GM18909 (cell line): ENCODE results near the gene TULP4.
"Not testable (repeated sequence)": the region's sequence is repeated elsewhere in the genome, so short reads cannot be mapped to it uniquely, and the experiment has no call there.

ENCODE experiments used
- ATAC-seq: cut with Tn5 transposase; IDR thresholded peaks from one replicate; pipeline ENCODE4 v1.9.1; 2021; ENCODE audit warnings: mild to moderate bottlenecking; ENCODE audit not compliant: unreplicated experiment, poor library complexity

TULP4 gene

DNA sequence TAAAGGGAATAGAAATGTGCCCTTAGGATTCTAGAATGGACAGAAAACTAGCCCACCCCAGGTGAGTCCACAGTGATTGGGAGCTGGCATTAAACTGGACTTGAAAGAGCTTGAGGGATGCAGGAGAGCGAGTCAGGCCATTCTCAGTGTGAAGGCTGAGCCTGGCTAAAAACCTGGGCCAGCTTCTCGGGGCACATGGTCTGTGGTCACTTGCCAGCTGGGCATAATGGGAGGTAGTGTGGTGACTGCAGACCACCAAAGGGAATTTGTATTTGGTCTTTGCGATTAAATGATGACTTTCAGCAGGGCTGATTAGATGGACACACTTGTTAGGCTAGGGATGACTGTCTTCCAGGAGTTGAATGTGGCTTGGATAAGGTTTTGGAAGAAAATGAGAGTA lies 71.3 kb downstream of the TULP4 start:
- no peak for ATAC-seq

DNA sequence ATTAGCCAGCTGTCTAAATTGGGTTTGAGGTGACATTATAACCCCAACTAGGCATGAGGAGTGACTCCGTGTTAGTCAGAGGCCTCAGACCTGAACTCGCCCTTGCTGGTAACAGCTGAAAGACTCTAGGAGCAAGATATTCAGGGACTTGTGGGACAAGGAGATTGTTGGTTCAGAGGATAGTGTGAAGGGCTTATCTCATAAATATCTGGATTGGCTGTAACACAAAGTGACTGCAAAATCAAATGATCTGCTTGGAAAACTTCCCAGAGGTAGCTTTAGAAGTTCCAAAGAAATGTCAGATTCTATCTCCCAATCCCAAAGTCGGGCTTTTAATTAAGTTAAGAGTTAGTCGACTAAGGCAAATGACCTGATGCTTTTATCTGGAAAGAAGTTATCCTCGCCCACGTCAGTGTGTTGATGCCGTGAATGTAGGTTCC lies 72.4 kb downstream of the TULP4 start:
- ATAC-seq, result no peak

DNA sequence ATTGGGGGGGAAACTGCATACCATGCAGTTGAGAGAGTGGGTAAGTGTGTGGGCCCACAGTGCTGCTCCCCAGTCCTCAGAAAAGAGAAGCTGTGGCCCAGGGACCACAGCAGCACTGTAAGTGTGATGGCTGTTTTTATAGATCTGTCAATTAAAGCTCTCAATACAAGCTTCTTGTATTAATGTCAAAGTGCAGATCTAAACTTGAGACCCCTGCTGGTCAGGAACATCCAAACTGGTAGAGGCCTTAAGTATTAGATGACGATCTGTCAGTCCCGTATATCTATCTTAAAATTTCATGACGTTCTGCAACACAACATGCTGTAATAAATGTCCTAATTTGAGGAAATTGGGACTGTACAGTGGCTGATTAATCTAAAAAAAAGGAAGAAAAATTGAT lies 74.8 kb downstream of the TULP4 start:
- ATAC-seq, result no peak

DNA sequence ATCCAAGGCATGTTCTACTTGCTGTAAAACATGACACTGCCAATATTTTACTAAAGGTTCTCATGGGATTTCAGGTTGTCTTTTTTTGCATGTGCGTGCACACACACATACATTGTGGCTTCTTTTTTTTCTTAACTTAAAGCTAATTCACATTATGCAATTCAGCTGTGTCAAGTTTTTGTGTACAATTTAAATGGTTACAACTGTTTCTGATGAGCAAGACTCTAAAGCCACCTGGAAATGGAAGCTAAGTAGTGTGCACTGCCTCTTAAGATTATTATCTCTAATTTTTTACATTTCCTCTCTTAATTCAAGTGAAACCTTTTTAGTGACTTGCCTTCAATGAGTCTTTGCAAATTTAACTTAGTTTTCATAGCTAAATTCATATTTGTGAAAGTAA lies 75.3 kb downstream of the TULP4 start:
- ATAC-seq, result no peak

DNA sequence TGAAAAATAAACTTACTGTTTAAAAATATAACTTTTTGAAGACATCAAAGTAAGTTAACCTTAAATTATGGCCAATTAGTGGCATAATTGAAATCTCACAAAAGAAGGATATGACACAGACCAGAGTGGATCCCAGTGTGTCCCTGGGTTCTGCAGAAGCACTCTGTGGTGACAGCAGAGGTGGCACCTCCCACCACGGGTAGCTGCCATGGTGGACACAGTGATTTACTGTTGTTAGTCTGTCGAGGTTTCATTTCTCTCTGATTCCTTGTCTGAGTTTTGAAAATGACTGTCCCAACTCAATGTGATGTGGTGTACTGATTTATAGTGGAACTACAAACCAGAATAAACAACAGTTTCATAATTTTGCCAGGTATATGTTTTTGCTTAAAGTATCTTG lies 76.5 kb downstream of the TULP4 start:
- no peak for ATAC-seq

DNA sequence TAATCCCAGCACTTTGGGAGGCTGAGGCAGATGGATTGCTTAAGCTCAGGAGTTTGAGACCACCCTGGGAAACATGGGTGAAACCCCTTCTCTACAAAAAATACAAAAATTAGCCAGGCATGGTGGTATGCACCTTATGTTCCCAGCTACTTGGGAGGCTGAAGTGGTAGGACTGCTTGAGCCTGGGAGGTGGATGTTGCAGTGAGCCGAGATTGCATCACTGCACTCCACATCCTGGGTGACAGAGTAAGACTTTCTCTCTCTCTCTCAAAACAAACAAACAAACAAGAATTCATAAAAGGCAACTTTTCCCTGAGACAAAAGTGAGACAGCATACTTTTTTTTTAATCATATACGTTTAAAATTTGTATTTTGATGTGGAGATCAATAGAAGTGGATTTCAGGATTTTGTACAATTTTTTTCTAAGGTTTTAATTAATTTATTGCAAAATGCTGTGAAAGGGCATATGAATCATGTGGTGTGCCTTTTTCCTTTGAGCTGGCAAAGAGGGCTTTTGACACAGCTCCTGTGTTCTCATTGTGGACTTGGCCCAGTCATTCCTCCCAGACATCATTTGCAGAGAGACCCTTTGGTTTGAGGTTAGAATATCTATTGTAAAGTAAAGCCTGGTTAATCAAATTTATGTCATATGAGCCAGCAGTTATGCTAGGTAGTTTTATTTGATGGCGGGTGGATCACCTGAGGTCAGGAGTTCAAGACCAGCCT lies 77.1 kb downstream of the TULP4 start:
- no peak for ATAC-seq

DNA sequence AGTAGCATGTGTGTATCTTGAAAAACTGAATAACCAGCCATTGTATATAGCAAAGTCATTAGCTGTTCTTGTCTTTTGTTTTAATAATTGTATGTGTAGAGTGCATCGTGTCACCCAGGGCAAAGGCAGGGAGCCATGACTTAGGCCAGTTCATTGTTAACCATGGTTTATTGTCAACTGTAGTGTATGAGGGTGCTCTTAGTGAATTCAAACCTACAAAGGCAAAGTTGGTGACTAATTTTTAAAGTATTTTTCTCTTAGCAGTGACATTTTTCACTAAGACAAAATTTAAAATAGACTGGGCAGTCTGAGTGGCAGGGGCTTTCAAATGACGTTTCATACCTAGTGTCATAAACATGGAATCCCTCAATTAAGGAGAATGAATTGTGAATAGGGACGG lies 79.0 kb downstream of the TULP4 start:
- ATAC-seq, result no peak

DNA sequence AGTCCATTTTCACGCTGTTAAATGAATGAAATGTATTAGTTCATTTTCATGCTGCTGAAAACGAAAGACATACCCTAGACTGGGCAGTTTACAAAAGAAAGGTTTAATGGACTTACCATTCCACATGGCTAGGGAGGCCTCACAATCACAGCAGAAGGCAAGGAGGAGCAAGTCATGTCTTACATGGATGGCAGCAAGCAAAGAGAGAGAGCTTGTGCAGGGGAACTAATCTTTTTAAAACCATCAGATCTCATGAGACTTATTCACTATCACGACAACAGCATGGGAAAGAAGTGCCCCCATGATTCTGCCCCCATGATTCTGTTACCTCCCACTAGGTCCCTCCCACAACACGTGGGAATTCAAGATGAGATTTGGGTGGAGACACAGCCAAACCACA lies 79.7 kb downstream of the TULP4 start:
- not testable (repeated sequence) for ATAC-seq

DNA sequence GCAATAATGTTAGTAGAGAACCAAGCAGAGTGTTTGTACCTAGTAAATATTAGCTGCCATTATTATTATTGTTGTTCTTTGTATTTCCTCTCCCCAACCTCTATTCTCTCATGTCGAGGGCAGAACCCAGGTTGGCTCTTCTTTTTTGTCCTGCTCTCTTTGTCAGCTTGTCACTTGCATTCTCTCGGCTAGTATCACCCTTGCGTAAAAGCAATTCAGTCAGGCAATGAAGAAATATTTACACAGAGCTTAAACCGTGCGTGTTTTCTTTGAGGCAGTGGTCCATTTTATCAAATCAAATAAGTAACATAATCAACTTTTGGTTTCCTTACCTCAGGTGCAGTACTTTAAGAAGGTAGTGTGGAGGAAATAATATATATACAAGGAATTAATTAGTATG lies 83.9 kb downstream of the TULP4 start:
- no peak for ATAC-seq

DNA sequence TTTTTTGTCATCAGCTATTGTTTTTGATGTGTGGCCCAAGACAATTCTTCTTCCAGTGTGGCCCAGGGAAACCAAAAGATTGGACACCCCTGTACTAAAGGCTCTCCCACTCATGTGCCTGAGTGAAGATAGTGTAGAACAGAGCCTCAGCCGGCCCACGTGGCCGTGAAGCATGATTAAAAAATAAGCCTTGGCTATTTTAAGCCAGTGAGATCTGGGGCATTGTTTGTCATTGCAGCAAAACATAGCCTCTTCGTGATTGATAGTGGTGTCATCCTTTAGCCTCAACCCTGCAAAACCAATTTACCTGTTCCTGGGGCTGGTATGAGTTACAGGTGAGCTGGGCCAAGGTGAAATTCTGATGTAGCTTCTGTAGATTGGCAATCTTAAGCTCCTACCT lies 85.3 kb downstream of the TULP4 start:
- ATAC-seq, result no peak

DNA sequence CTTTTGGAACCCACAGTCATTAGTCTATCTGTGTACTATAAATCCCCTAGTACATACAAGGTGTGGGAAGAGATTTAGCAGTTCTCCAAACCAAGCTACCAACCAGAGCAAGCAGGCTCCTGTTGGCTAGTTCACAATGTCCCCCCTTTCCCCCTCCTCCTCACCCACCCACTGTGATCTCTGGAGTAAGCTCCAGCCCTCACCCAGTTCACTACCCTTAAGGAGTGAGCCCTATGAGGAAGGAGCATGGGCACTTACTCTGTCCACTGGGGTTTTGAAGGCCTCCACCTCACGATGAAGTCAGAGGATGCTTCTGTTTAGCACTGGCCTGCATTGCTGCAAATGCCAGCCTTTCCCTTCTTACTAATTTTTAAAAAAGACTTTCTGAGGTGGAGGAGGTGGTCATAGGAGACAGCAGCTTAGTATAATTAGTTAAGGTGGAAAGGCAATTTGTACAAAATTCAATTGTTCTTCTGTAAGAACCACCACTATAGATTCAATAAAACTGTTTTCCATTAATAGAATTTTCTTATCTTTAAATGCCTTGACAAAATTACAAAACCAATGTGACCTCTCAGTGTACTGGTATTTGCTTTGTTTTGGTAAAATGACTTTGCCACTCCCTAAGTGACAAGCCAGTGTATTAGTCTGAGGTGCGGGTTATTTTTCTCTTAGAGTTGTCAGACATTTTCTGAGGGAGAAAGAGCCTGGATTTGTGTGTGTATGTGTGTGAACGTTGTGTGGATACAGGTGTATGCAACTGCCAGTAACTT lies 86.2 kb downstream of the TULP4 start:
- no peak for ATAC-seq

DNA sequence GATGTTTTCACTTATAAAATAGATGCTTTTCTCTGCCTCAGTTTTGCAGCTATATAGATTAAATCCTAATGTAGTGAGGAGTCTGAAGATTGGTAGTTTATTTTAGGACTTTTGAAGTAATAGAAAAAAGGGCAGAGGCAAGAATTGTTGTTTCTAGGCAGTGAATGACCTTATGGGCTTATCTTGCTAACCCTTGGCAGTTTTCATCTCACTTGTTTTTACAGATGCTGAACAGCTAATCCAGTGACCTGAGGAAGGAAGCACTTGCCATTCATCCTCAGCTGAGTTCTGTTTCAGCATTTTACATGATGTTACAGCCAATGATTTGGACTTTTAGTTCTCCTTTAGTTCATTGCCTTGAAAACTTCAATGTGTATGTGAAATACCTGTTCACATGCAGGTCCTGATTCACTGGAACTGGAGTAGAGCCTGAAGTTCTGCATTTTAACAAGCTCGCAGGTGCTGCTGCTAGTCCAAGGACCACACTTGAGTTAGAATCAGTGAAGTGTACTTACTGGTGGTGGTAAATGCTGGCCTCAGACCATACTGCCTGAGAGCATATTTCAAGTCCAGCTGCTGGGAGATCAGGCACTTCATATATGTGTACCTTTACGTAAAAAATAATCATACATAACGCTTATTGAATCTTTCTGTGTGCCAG lies 86.9 kb downstream of the TULP4 start:
- ATAC-seq, result no peak

DNA sequence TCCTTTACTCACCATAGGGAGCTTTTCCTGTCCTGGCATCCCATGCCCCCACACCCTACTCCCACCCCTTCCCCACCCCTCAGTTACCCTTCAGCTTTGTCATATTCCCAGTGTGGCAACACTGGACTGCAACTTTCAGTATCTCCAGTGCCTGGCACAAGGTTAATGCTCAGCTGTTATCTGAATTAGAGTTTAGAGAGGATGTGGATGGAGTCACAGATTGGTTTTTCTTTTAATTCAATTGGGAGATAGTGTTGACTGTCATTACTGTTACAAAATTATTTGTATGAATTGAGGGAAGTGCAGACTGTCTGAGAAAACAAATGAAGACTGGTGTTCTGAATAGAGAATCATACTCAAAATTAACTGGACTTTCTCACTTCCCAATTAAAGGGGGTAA lies 89.9 kb downstream of the TULP4 start:
- ATAC-seq, result no peak

DNA sequence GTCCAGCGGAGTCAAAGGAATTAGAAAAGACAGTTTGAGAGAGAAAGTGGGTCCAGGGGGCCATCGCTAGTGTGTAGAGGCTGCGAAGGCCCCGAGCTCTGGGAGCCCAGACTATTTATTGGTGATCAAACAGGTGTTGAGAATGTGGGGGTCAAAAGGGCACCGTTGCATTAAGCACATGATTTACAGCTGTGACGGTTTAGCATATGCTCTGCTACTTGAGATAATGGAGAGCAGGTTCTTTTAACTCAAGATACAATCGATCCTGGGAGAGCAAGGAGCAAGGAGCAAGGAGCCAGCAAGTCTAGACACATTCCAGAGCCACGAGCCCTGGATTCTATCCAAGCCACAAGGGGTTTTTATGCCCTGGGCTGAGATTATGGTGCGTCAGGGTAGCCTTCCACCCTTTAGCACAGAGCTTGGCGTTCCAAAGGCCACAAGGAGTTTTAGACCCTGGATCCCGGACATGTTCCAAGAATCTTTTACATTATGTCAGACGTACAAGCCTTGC lies 93.1 kb downstream of the TULP4 start:
- ATAC-seq, result not testable (repeated sequence)

DNA sequence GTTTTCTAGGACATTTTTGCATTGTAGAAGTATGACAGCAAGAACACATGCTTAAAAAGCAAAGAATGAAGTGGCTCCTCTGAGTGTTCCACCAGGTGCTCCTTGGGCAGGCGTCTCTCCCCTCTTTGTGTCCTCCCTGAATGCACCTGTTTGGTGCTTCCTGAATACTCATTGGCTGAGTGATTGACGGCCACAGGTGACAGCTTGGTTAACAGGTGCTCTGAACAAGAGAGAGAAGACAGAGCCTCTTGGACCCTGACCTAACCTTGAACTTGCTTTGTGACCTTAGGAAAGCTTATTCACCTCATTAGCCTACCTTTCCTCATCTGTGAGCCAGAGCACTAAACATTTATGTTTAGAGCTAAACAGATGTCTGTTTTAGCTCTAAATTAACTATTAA lies 93.7 kb downstream of the TULP4 start:
- ATAC-seq, result no peak

DNA sequence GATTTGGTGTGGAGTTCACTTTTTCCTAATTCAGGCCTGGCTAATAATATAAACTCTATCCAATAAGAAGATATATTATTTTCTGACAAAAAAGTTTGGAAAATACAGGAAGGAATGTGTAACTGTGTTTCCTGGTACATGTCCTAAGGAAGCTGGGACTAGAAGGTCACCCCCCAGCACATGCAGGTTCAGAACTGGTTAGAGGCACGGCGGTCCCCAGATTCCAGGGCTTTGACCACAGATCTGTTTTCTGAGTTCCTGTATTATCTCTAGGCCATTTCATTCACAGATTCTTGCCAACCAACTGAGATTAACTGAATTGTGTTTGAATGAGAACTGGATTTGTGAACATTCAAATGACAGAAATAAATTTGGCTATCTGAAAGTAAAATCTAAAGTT lies 94.5 kb downstream of the TULP4 start:
- ATAC-seq, result no peak

DNA sequence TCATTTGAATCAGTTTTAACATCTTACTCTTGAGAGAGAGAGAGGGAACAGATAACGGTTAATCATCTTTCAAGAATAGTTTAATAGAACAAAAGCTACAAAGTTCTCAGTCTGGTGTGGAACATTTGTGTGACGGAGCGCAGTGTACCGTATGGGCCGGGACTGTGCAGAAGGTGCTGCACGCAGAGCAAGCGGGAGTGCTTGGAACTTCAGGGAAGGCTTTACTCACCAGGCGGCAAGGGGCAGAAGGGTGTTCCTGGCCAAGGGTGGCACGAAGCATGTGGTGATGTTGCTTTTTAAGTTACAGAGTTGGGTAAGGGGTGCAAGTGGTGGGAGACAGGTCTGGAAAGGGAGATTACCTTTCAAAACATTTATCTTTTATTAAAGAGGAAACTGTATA lies 95.7 kb downstream of the TULP4 start:
- no peak for ATAC-seq

DNA sequence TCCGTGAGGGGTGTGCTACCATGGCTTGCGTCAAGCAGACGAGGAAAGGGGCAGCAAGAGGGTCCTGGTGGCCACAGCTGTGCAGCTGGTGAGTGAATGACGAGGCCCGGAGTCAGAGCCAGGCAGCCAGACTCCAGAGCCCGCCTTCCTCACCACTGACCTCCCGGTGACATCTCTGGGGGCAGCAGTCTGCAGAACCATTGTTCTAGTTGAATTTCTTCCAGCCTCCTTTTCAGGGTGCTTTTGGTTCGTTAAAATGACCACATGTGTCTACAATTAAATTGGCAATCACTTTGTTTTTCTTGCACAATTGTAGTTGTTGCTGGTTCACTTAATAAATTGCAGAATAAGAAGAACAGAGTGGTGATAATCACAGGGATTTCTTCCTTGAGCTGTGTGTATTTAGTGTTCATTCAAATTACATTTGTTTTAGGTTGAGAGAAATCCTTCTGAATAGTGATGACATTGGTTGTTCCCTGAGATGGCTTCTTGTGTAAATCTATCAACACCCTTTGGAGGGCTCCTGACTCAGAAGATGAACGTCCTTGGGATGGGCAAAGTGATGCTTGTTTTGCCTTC lies 96.4 kb downstream of the TULP4 start:
- ATAC-seq, result no peak

DNA sequence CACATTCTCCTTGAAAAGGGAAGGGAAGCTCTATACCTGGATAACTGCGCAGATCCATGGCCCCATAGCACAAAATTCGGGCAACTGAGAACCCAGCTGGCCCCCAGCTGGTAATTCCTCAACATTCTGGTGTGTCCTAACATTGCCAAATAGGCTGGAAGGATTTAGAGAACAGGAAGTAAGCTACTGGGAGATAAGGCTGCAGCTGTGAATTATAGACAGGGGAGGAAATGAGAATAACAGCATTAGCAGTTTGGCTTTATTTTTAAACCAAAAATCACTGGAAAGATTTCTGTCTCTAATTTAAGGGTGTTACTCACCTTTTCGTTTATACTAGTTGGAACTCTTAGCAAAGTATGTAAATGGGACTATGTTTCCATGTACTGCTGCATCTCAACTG lies 97.2 kb downstream of the TULP4 start:
- ATAC-seq, result no peak

DNA sequence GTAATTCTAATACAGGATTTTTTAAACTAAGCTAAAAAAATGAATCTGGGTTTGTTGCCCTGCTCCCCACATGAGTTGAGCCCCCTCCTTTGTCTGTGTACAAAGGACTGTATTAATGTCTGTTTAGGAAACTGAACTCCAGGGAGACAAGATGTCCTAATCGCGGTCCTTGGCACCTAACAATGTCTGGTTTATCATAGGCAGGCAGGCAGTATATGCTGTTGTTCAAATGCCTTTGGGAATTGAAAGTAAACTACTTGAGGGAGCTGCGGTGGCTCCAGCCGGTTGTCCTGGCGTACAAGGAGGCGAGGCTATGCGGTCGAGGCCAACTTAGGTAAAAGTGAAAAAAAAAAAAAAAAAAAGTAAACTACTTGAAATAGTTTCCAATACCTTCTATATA lies 98.5 kb downstream of the TULP4 start:
- ATAC-seq, result no peak

DNA sequence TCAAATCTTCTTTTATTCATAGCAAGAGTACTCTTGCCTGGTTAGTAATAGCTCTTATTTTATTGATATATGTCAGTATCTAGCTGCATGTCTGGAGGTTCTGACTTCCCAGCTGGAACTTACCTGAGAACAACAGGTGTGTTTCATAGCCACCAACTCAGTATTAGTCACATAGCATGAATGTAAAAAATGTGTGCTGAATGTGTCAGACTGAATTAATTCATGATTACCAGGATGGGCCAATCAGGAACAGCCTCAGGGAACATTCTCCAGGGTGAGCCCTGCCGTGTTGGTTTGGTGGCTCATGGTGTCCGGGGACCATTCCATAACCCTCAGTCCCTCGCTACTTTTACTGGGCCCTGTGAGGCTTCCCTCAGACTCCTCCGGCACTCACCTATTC lies 99.7 kb downstream of the TULP4 start:
- ATAC-seq, result no peak
